IPS DF 4.7 (cell line): ENCODE results near the gene EDC3.
"Not testable (repeated sequence)": the region's sequence is repeated elsewhere in the genome, so short reads cannot be mapped to it uniquely, and the experiment has no call there.

ENCODE experiments used
- DNase-seq: peaks from one replicate; pipeline ENCODE4 v3.0.0-alpha.2; 2013; ENCODE audit warnings: low spot score; ENCODE audit errors: extremely low read depth

The EDC3 gene

GRCh38 chr15:74610302-74610951, 85.4 kb downstream of the EDC3 start:
- no peak for DNase-seq

GRCh38 chr15:74609938-74610301, 85.9 kb downstream of the EDC3 start:
- DNase-seq: no peak

- DNase-seq: no peak
These were observed 87.0 kb downstream of the EDC3 start for GRCh38 chr15:74608786-74609185.

- DNase-seq: no peak
These were observed 90.1 kb downstream of the EDC3 start for GRCh38 chr15:74605795-74606150.

GRCh38 chr15:74604983-74605794, 90.6 kb downstream of the EDC3 start:
- no peak for DNase-seq

- no peak for DNase-seq
These were observed 91.8 kb downstream of the EDC3 start for GRCh38 chr15:74603789-74604705.

- DNase-seq: no peak
These were observed 92.6 kb downstream of the EDC3 start for GRCh38 chr15:74603026-74603788.

- no peak for DNase-seq
These were observed 96.7 kb downstream of the EDC3 start for GRCh38 chr15:74599156-74599555.

GRCh38 chr15:74598126-74598842, 97.5 kb downstream of the EDC3 start:
- no peak for DNase-seq

GRCh38 chr15:74597146-74597705, 98.6 kb downstream of the EDC3 start:
- DNase-seq: not testable (repeated sequence)

- not testable (repeated sequence) for DNase-seq
These were observed 99.1 kb downstream of the EDC3 start for GRCh38 chr15:74596736-74597135.

- no peak for DNase-seq
These were observed 100.6 kb downstream of the EDC3 start for GRCh38 chr15:74595271-74595670.

- no peak for DNase-seq
These were observed 101.4 kb downstream of the EDC3 start for GRCh38 chr15:74594455-74594854.

GRCh38 chr15:74593122-74593521, 102.7 kb downstream of the EDC3 start:
- DNase-seq: no peak

- DNase-seq: no peak
These were observed 103.6 kb downstream of the EDC3 start for GRCh38 chr15:74592222-74592621.

GRCh38 chr15:74589826-74590225, 106.0 kb downstream of the EDC3 start:
- no peak for DNase-seq

GRCh38 chr15:74585857-74586256, 110.0 kb downstream of the EDC3 start:
- no peak for DNase-seq

- no peak for DNase-seq
These were observed 110.6 kb downstream of the EDC3 start for GRCh38 chr15:74585191-74585590.

- no peak for DNase-seq
These were observed 111.0 kb downstream of the EDC3 start for GRCh38 chr15:74584779-74585178.

GRCh38 chr15:74584204-74584603, 111.6 kb downstream of the EDC3 start:
- no peak for DNase-seq
